Trophoblast cell (in vitro differentiated cells and primary cell): ENCODE measurements around the gene CAAP1.
A peak's percentile ranks its signal among the peaks of the same experiment; 100 is the strongest.

ENCODE experiments used
- DNase-seq, 2 donors: peaks; one replicate each; pipeline ENCODE4 v3.0.0-alpha.2; 2016
- H2AFZ ChIP-seq: 2 replicates; pipeline ENCODE4 v1.6.1; 2013; ENCODE audit warnings: low read length, moderate library complexity, mild to moderate bottlenecking; ENCODE audit not compliant: insufficient read depth, poor library complexity
- H2AK5ac ChIP-seq: 2 replicates; pipeline ENCODE4 v1.6.1; 2013; ENCODE audit warnings: mild to moderate bottlenecking, low read length
- H2BK120ac ChIP-seq: 2 replicates; pipeline ENCODE4 v1.6.1; 2013; ENCODE audit warnings: low read length, mild to moderate bottlenecking, moderate library complexity; ENCODE audit not compliant: insufficient read depth, poor library complexity
- H2BK12ac ChIP-seq: 2 replicates; pipeline ENCODE4 v1.6.1; 2013; ENCODE audit warnings: mild to moderate bottlenecking, low read length, moderate library complexity
- H2BK5ac ChIP-seq: 2 replicates; pipeline ENCODE4 v1.6.1; 2013; ENCODE audit warnings: low read length, low read depth, moderate library complexity, mild to moderate bottlenecking; ENCODE audit not compliant: poor library complexity
- H3K14ac ChIP-seq: 2 replicates; pipeline ENCODE4 v1.6.1; 2013; ENCODE audit warnings: mild to moderate bottlenecking, low read length
- H3K18ac ChIP-seq: 2 replicates; pipeline ENCODE4 v1.6.1; 2013; ENCODE audit warnings: mild to moderate bottlenecking, low read length
- H3K23ac ChIP-seq: 2 replicates; pipeline ENCODE4 v1.6.1; 2013; ENCODE audit warnings: low read length
- H3K27ac ChIP-seq: 2 replicates; pipeline ENCODE4 v1.5.1; 2013; ENCODE audit warnings: low read depth, mild to moderate bottlenecking, inconsistent platforms, low read length, moderate library complexity
- H3K27me3 ChIP-seq: 2 replicates; pipeline ENCODE4 v1.6.1; 2013; ENCODE audit warnings: inconsistent platforms, mild to moderate bottlenecking, low read length, moderate library complexity; ENCODE audit not compliant: insufficient read depth
- H3K36me3 ChIP-seq, 2 experiments: 1 replicate in 1 of 2; 2 replicates in 1 of 2; pipeline ENCODE4 v1.6.1; 2013; ENCODE audit warnings: low read length in 2 of 2, mild to moderate bottlenecking in 2 of 2, moderate library complexity in 1 of 2; ENCODE audit not compliant: insufficient read depth in 2 of 2, control insufficient read depth in 1 of 2
- H3K4ac ChIP-seq: 2 replicates; pipeline ENCODE4 v1.6.1; 2013; ENCODE audit warnings: low read depth, mild to moderate bottlenecking, low read length, moderate library complexity
- H3K4me1 ChIP-seq, 2 experiments: 1 replicate in 1 of 2; 2 replicates in 1 of 2; pipeline ENCODE4 v1.6.1; 2013; ENCODE audit warnings: low read length in 2 of 2, mild to moderate bottlenecking in 2 of 2, moderate library complexity in 1 of 2; ENCODE audit not compliant: insufficient read depth in 2 of 2, control insufficient read depth in 1 of 2
- H3K4me2 ChIP-seq: 2 replicates; pipeline ENCODE4 v1.6.1; 2013; ENCODE audit warnings: inconsistent platforms, mild to moderate bottlenecking, low read length, moderate library complexity
- H3K4me3 ChIP-seq: 2 replicates; pipeline ENCODE4 v1.5.1; 2013; ENCODE audit warnings: mild to moderate bottlenecking, low read depth, low read length, inconsistent platforms
- H3K79me1 ChIP-seq: one replicate; pipeline ENCODE4 v1.6.1; 2013; ENCODE audit warnings: low read length
- H3K79me2 ChIP-seq: 2 replicates; pipeline ENCODE4 v1.6.1; 2013; ENCODE audit warnings: low read length, mild to moderate bottlenecking; ENCODE audit not compliant: control insufficient read depth, insufficient read depth, poor library complexity
- H3K9ac ChIP-seq: 2 replicates; pipeline ENCODE4 v1.6.1; 2013; ENCODE audit warnings: mild to moderate bottlenecking, low read length
- H3K9me3 ChIP-seq: 2 replicates; pipeline ENCODE4 v1.6.1; 2013; ENCODE audit warnings: low read depth, mild to moderate bottlenecking, control low read depth, inconsistent platforms, low read length; ENCODE audit not compliant: insufficient read depth
- H4K12ac ChIP-seq: 2 replicates; pipeline ENCODE4 v1.6.1; 2013; ENCODE audit warnings: low read depth, mild to moderate bottlenecking, low read length, moderate library complexity
- H4K8ac ChIP-seq: 2 replicates; pipeline ENCODE4 v1.6.1; 2013; ENCODE audit warnings: low read depth, mild to moderate bottlenecking, low read length, moderate library complexity
- H4K91ac ChIP-seq: one replicate; pipeline ENCODE4 v1.6.1; 2013; ENCODE audit warnings: low read depth, mild to moderate bottlenecking, low read length, moderate library complexity
- WGBS: extraction: QIAGEN DNeasy Blood & Tissue Kit; methylation state at CpG from one replicate; pipeline ENCODE4 v1.1.7; 2013; ENCODE audit warnings: missing lambda C conversion rate; ENCODE audit not compliant: insufficient read length, insufficient coverage; ENCODE audit errors: extremely low coverage; 5-methylcytosine and 5-hydroxymethylcytosine counted together

Gene CAAP1

DNA sequence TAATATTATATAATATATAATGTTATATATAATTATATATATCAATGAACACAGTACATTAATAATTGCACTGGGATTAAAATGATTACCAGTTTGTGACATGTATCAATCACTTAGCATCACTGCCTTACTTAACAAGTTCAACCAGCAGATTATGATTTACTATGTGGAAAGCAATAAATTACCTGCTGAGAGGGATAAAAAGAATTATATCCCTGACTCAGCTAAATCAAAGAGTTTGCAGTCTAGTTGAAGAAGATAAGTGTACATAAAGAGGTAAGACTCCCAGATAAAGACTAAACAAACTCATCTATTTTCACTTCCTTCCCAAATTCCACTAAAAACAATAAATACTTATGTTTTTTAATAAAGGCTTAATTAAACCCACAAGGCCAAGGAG is 43.2 kb upstream of the CAAP1 start:
- no peak overlapping the region for H3K4me3 ChIP-seq
- H4K91ac ChIP-seq = no peak overlapping the region
- H3K14ac ChIP-seq = no peak overlapping the region
- no peak overlapping the region for H3K4ac ChIP-seq
- no peak overlapping the region for H3K9ac ChIP-seq
- H3K18ac ChIP-seq = no peak overlapping the region
- H3K79me1 ChIP-seq = no peaks in the 10 kb centered on the region
- H2AFZ ChIP-seq = no peak overlapping the region
- no peaks in the 10 kb centered on the region for H3K9me3 ChIP-seq
- no peaks in the 10 kb centered on the region for H3K27me3 ChIP-seq
- no peak overlapping the region for H2BK12ac ChIP-seq
- no peak overlapping the region for H3K4me2 ChIP-seq
- no peak overlapping the region for H4K12ac ChIP-seq
- no peak for DNase-seq
- no peak overlapping the region for H3K23ac ChIP-seq
- H3K36me3 ChIP-seq = peaks cover 1 to 5% of the 10 kb centered on the region in 2 experiments
- H2AK5ac ChIP-seq = no peak overlapping the region
- H3K27ac ChIP-seq = no peak overlapping the region
- H2BK120ac ChIP-seq = no peak overlapping the region
- no peak overlapping the region for H4K8ac ChIP-seq
- H2BK5ac ChIP-seq = no peak overlapping the region
- peaks cover 2% of the 10 kb centered on the region for H3K79me2 ChIP-seq
- H3K4me1 ChIP-seq = peaks cover 0 to 4% of the 10 kb centered on the region in 2 experiments

DNA sequence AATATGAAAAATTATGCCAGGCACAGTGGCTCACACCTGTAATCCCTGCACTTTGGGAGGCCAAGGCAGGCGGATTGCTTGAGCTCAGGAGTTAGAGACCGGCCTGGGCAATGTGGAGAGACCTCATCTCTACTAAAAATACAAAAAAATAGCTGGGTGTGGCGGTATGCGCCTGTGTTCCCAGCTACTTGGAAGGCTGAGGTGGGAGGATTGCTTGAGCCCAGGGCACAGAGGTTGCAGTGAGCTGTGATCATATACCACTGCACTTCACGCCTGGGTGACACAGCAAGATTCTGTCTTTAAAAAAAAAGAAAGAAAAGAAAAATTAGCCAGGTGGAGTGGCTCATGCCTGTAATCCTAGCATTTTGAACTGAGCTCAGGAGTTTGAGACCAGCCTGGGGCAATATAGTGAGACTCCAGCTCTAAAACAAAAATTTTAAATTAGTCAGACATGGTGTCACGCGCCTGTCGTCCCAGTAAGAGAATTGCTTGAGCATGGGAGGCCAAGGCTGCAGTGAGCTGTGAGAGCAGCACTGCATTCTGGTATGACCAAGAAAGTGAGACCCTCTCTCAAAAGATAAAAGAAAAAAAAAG is 36.4 kb upstream of the CAAP1 start:
- H3K79me1 ChIP-seq = no peaks in the 10 kb centered on the region
- H3K4me3 ChIP-seq = no peak overlapping the region
- H4K8ac ChIP-seq = no peak overlapping the region
- H2BK5ac ChIP-seq = no peak overlapping the region
- H2BK12ac ChIP-seq = no peak overlapping the region
- peaks cover 14 to 21% of the 10 kb centered on the region in 2 experiments for H3K36me3 ChIP-seq
- peak; percentile 77 to 84 for DNase-seq
- no peak overlapping the region for H2AFZ ChIP-seq
- H3K4ac ChIP-seq = no peak overlapping the region
- H2BK120ac ChIP-seq = no peak overlapping the region
- no CpG with 5 or more reads among the region's 8 CpGs for WGBS
- no peak overlapping the region for H3K27ac ChIP-seq
- H3K4me2 ChIP-seq = no peak overlapping the region
- no peaks in the 10 kb centered on the region for H3K9me3 ChIP-seq
- no peak overlapping the region for H4K91ac ChIP-seq
- no peaks in the 10 kb centered on the region for H3K4me1 ChIP-seq
- H3K9ac ChIP-seq = no peak overlapping the region
- H3K79me2 ChIP-seq = no peaks in the 10 kb centered on the region
- no peak overlapping the region for H3K14ac ChIP-seq
- no peak overlapping the region for H3K18ac ChIP-seq
- no peak overlapping the region for H2AK5ac ChIP-seq
- no peaks in the 10 kb centered on the region for H3K27me3 ChIP-seq
- H4K12ac ChIP-seq = no peak overlapping the region
- no peak overlapping the region for H3K23ac ChIP-seq

DNA sequence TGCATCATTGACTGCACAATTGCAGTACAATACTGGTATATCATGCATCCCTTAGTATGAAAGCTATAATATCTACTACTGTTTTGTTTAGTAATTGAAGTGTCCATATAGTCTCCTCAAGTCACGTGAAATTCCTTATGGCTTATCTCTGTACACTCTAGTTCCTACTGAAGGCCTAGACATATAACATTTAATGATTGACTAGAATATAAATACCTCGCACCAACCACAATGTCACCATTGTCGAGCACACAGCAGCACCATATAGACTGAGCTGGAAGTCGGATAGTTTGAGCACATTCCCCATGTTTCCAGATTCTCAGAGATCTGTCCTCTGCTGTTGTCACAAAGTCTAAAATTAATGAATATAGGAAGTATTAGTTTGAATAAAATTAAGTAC is 33.0 kb upstream of the CAAP1 start:
- H3K79me2 ChIP-seq = no peaks in the 10 kb centered on the region
- H2BK120ac ChIP-seq = no peak overlapping the region
- WGBS = no CpG with 5 or more reads among the region's 4 CpGs
- no peak overlapping the region for H2BK5ac ChIP-seq
- no peak overlapping the region for H3K4me2 ChIP-seq
- H3K23ac ChIP-seq = no peak overlapping the region
- H3K27me3 ChIP-seq = no peaks in the 10 kb centered on the region
- H3K4me3 ChIP-seq = no peak overlapping the region
- no peak overlapping the region for H3K18ac ChIP-seq
- DNase-seq = no peak
- H3K4me1 ChIP-seq = no peaks in the 10 kb centered on the region
- H3K9me3 ChIP-seq = no peaks in the 10 kb centered on the region
- no peak overlapping the region for H4K8ac ChIP-seq
- no peak overlapping the region for H4K91ac ChIP-seq
- no peak overlapping the region for H4K12ac ChIP-seq
- H3K36me3 ChIP-seq = peaks cover 21 to 23% of the 10 kb centered on the region in 2 experiments
- no peak overlapping the region for H2AFZ ChIP-seq
- H3K14ac ChIP-seq = no peak overlapping the region
- H3K79me1 ChIP-seq = no peaks in the 10 kb centered on the region
- no peak overlapping the region for H3K4ac ChIP-seq
- no peak overlapping the region for H3K27ac ChIP-seq
- H2BK12ac ChIP-seq = no peak overlapping the region
- H2AK5ac ChIP-seq = no peak overlapping the region
- no peak overlapping the region for H3K9ac ChIP-seq

DNA sequence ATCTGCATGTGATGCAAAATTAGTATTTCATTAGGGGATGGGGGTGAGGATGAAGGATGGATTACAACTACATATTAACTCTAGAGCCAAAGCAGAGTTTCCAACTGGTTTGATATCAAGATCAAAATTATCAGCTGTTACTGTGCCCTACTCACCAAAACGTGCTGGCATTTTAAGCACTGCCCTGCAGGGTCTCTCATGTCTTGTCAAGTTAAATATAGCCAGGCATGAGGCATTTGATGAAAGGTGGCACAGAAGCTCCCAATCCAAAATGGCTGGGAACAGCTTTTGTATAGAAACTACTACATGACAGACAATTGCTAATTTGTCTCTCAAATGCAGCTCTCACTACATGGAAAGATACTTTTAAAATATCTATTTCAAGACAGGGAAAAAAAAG is 27.1 kb upstream of the CAAP1 start:
- Histone ChIP-seq H3K14ac (no peak overlapping the region), H3K9me3 (no peaks in the 10 kb centered on the region), H3K79me2 (no peaks in the 10 kb centered on the region), H4K12ac (no peak overlapping the region), H3K4me3 (no peak overlapping the region), H3K18ac (no peak overlapping the region), H3K9ac (no peak overlapping the region), H2BK12ac (no peak overlapping the region), H2BK120ac (no peak overlapping the region), H3K4ac (no peak overlapping the region), H2BK5ac (no peak overlapping the region), H3K4me1 (no peaks in the 10 kb centered on the region), H3K4me2 (no peak overlapping the region), H4K8ac (no peak overlapping the region), H3K27me3 (no peaks in the 10 kb centered on the region), H2AFZ (no peak overlapping the region), H3K23ac (no peak overlapping the region), H2AK5ac (no peak overlapping the region), H4K91ac (no peak overlapping the region), H3K27ac (no peak overlapping the region), H3K79me1 (no peaks in the 10 kb centered on the region), H3K36me3 (peaks cover 11 to 25% of the 10 kb centered on the region in 2 experiments)
- no CpG with 5 or more reads among the region's 1 CpG for WGBS
- DNase-seq = no peak
